Motor neuron (in vitro differentiated cells): ENCODE measurements around the gene INKA2. TPM values are rescaled to one million over a fixed set of nuclear protein-coding genes. Genes with fewer than 3 reads are reported as not detected.
A peak's percentile ranks its signal among the peaks of the same experiment; 100 is the strongest.
"Not testable (repeated sequence)": the region's sequence is repeated elsewhere in the genome, so short reads cannot be mapped to it uniquely, and the experiment has no call there.

Experiments used
- ATAC-seq, 8 experiments: fragments of 200-7000 bp; cut with Tn5 transposase; replicated peaks in 6 of 8; 2 replicates each; pipeline ENCODE4 v1.8.0; 2021; ENCODE audit warnings: mild to moderate bottlenecking in 8 of 8, moderate library complexity in 8 of 8
- H3K27ac ChIP-seq, 2 donors: fragments of 250-450 bp; sonication (Bioruptor Pico); 2 replicates each; pipeline ENCODE4 v1.9.0; 2021; ENCODE audit warnings: antibody characterized with exemption in 2 of 2, mild to moderate bottlenecking in 2 of 2, moderate library complexity in 1 of 2
- H3K4me1 ChIP-seq, 2 donors: fragments of 250-450 bp; sonication (Bioruptor Pico); replicated peaks in 1 of 2; 2 replicates each; pipeline ENCODE4 v1.6.1; 2021; ENCODE audit warnings: antibody characterized with exemption in 2 of 2, mild to moderate bottlenecking in 2 of 2, moderate library complexity in 1 of 2
- H3K4me3 ChIP-seq, 5 donors: fragments of 250-450 bp; sonication (Bioruptor Pico); 2 replicates each; pipeline ENCODE4 v1.9.0; 2021; ENCODE audit warnings: antibody characterized with exemption in 5 of 5, mild to moderate bottlenecking in 5 of 5, moderate library complexity in 4 of 5
- WGBS, 10 experiments: fragments of 450-650 bp; shearing (Covaris generic); methylation state at CpG; one replicate each; pipeline ENCODE4 v1.0.0; 2022; 5-methylcytosine and 5-hydroxymethylcytosine counted together
- in situ Hi-C, 9 experiments: fragments of 400-800 bp; cut with MboI; loops; one replicate each; pipeline ENCODE4 v1.15.0; 2021; ENCODE audit warnings: low sequenced_read_pairs in 9 of 9, low pct_unique_long_range_greater_than_20kb in 2 of 9; ENCODE audit not compliant: unreplicated experiment in 9 of 9
- total RNA-seq, 8 experiments: library from RNA; unstranded; fragments of 300-600 nt; gene quantifications; 2 replicates each; pipeline versions ENCODE4 v1.2.3 to v1.2.4, GENCODE V29; 2022

INKA2 gene
- total RNA-seq, 8 experiments from 2014 or later = 1.3 to 14.3 (median 4.7) TPM

DNA sequence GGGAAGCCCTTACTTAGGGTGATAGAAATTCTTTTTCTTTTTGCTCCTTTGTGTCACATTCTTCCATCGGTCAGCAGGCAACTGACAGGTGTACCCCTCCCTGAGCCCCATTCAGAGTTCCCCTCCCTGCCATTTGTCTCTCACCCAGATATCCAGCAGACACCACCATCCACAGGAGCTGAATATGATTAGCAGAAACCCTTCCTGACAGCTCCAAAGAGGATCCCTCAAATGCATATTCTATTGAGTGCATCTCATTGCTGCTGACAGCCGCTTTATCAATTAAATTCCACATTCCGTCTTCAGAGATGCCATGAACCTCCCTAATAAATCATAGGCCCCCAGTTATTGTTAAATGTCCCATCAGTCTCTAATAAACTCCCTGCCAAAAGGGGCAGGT is 10.4 kb upstream of the INKA2 start:
- Histone ChIP-seq H3K4me3 (no peak overlapping the region), H3K4me1 (peaks cover 41% of the 10 kb centered on the region in 2 donors), H3K27ac (peak overlapping the region; percentile 68 to 84)
- peak in 5 of 8 experiments; percentile 33 to 69 (median 51) for ATAC-seq
- in situ Hi-C loops = loop anchor here in 8 of 9 experiments (10.0 to 25.0 kb wide), 4 partner anchors 237 to 537 kb away; partner anchors contain the start of genes ADORA3 (in 4 of the 8), TMIGD3 (in 4 of the 8) and DENND2D (in 2 of the 8)
- WGBS, 10 experiments = 0 to 80% (median 24%) methylated on average over 1 to 3 of the region's 3 CpGs; no CpG with 5 or more reads in 2 of the 10 experiments

GRCh38 chr1:111747947-111748346 is 8.8 kb upstream of the INKA2 start:
- peak in 1 of 8 experiments; percentile 18 for ATAC-seq
- 33 to 72% (median 62%) methylated on average over 1 to 4 of the region's 4 CpGs; no CpG with 5 or more reads in 4 of the 10 experiments for WGBS, 10 experiments
- in situ Hi-C loops = loop anchor here in 2 of 9 experiments (25.0 kb wide), 2 partner anchors 236 to 261 kb away; partner anchors contain the start of genes ADORA3 (in 1 of the 2) and TMIGD3 (in 1 of the 2)
- Histone ChIP-seq H3K4me3 (no peak overlapping the region), H3K4me1 (peaks cover 35 to 36% of the 10 kb centered on the region in 2 donors), H3K27ac (peak overlapping the region; percentile 3 to 84)

GRCh38 chr1:111747282-111747734 is 8.1 kb upstream of the INKA2 start:
- peak in 3 of 8 experiments; percentile 94 to 96 (median 95) for ATAC-seq
- no peak overlapping the region for H3K4me3 ChIP-seq
- peaks cover 35 to 36% of the 10 kb centered on the region in 2 donors for H3K4me1 ChIP-seq
- 0 to 83% (median 48%) methylated on average over 1 to 3 of the region's 3 CpGs; no CpG with 5 or more reads in 4 of the 10 experiments for WGBS, 10 experiments
- in situ Hi-C loops = loop anchor here in 2 of 9 experiments (25.0 kb wide), 2 partner anchors 235 to 260 kb away; partner anchors contain the start of genes ADORA3 (in 1 of the 2) and TMIGD3 (in 1 of the 2)
- H3K27ac ChIP-seq = peak overlapping the region; percentile 10 to 84

DNA sequence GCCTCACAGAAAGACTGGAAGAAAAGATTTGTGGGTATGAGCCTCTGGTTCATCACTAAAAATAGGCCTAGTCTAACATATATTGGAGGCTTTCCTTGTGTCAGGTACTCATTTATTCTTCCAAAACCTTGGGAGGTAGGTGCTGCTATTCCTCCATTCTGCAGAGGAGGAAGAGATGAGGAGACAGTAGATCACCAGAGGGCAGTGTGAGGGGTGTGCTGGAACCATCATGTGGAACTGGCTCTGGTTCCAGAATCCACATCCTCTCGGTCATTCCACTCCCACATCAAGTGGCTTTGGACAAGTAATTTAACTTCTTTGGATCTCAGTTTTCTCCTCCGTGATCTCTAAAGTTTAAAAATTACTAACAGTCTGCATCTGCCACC is 7.4 kb upstream of the INKA2 start:
- H3K4me3 ChIP-seq = no peak overlapping the region
- in situ Hi-C loops = loop anchor here in 2 of 9 experiments (25.0 kb wide), 2 partner anchors 234 to 259 kb away; partner anchors contain the start of genes ADORA3 (in 1 of the 2) and TMIGD3 (in 1 of the 2)
- no peak for ATAC-seq
- 20 to 100% (median 89%) methylated on average over 1 to 2 of the region's 2 CpGs; no CpG with 5 or more reads in 4 of the 10 experiments for WGBS, 10 experiments
- no peak overlapping the region for H3K27ac ChIP-seq
- H3K4me1 ChIP-seq = peaks cover 35 to 36% of the 10 kb centered on the region in 2 donors

DNA sequence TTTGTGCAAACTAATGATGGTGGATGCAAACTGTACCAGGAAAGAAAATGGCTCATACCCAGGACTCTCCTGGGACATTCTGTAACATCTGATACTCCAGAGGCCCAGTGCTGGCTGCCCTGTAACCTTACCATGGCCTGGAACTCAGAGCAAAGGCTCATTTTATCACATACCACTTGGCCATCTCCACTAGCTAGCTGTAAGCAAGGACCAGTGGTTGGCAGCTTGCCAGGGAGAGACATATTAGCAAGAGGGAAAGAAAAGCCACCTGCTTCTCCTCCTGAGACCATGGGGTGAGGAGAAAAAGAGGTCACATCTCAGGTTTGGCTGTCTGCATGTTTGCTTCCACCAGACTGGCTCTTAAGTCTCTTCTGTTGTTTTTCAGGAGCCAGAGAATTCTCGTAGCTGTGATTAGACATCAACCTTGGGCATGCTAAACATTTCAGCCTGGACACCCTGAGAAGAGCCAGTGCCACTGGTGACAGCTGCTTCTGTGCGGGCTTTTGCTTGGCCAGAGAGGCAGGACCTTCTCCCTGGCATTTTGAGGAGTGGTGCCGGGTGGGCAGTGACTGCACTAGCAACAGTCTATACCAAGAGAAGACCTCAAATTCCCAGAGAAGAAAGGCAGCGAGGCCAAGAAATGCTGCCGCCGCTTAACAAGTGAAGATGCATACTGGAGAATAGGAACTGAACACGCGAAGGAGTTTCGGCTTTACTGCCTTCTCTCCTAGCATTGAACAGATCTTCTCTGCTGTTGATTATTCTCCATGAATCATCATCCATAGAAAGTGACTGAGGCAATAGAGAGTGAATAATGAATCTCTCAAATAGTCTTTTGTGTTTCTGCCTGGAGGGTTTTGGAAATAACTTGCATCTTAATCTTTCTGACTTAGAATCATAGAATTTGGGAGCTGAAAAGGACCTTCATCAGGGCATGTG is 6.7 kb upstream of the INKA2 start:
- WGBS, 10 experiments = 74 to 90% (median 84%) methylated on average over 2 to 9 of the region's 9 CpGs; no CpG with 5 or more reads in 1 of the 10 experiments
- peaks cover 35 to 41% of the 10 kb centered on the region in 2 donors for H3K4me1 ChIP-seq
- no peak overlapping the region for H3K27ac ChIP-seq
- H3K4me3 ChIP-seq = no peak overlapping the region
- in situ Hi-C loops = loop anchor here in 2 of 9 experiments (25.0 kb wide), 2 partner anchors 234 to 259 kb away; partner anchors contain the start of genes ADORA3 (in 1 of the 2) and TMIGD3 (in 1 of the 2)
- peak in 1 of 8 experiments; percentile 49 for ATAC-seq

DNA sequence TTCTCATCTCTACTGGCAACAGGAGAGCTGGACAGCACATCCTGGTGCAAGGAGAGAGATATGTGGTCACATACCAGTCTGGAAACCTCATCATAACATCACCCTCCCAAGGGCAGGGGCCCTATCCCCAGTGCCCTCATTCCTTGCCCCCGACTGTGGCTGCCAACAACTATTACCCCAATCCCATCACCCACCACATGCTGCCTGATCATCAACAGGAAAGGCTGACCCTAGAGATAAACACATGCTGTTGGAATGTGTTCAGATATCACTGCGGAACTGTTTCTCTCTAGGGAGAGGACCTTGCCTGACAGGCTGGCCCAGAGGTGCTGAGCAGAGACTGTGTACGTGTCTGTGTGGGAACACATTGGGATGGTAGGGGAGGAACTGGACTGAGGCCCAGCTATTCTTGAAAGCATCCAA is 4.5 kb upstream of the INKA2 start:
- in situ Hi-C loops = loop anchor here in 2 of 9 experiments (25.0 kb wide), 2 partner anchors 231 to 256 kb away; partner anchors contain the start of genes ADORA3 (in 1 of the 2) and TMIGD3 (in 1 of the 2)
- Histone ChIP-seq H3K27ac (no peak overlapping the region), H3K4me1 (peaks cover 14 to 21% of the 10 kb centered on the region in 2 donors), H3K4me3 (no peak overlapping the region)
- WGBS, 10 experiments = 0 to 100% (median 94%) methylated on average over 1 to 2 of the region's 3 CpGs; no CpG with 5 or more reads in 3 of the 10 experiments
- ATAC-seq = no peak

DNA sequence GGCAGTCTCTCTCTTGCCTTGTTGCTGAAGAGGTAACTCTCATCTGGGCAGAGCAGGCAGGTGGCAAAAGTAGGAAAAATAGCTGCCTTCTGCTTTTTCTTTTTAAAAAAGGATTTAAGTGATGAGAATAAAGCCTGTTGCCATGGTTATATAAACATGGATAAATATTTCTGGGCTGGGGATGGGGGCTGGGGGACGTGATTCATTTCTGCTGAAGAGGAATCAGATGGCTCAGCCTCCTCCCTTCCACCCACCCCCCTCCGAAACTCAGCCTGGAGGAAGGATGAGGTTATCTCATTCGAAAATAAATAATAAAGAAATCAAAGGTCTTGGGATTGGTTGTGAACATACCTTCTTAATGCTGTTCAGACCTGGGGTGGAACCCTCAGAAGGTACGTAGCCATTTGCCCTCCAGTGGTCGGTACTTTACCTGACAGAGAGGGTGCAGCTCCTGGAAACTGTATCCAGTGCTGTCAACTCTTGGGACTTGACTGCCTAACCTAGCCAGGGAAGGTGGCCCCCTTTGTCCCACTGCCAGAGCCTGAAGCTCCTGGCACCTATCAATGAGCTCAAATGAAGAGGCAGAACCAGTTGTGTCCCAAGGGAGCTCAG is 3.8 kb upstream of the INKA2 start:
- Histone ChIP-seq H3K4me1 (peaks cover 10 to 18% of the 10 kb centered on the region in 2 donors), H3K27ac (no peak overlapping the region), H3K4me3 (no peak overlapping the region)
- WGBS, 10 experiments = 42 to 93% (median 67%) methylated on average over 2 to 5 of the region's 5 CpGs; no CpG with 5 or more reads in 2 of the 10 experiments
- in situ Hi-C loops = loop anchor here in 2 of 9 experiments (25.0 kb wide), 2 partner anchors 231 to 256 kb away; partner anchors contain the start of genes ADORA3 (in 1 of the 2) and TMIGD3 (in 1 of the 2)
- no peak for ATAC-seq

DNA sequence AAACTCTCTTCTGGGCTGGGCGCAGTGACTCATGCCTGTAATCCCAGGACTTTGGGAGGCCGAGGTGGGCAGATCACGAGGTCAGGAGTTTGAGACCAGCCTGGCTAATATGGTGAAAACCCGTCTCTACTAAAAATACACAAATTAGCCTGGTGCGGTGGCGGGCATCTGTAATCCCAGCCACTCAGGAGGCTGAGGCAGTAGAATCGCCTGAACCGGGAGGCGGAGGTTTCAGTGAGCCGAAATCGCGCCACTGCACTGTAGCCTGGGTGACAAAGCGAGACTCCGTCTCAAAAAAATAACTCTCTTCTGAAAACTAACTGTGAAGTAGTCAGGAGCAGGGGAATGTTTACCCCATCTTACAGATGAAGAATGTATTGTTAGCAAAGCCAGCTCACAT is 3.1 kb upstream of the INKA2 start:
- H3K4me1 ChIP-seq = peaks cover 10 to 18% of the 10 kb centered on the region in 2 donors
- ATAC-seq, H3K4me3 ChIP-seq, H3K27ac ChIP-seq: not testable (repeated sequence)
- WGBS, 10 experiments = 80 to 100% (median 95%) methylated on average over 1 to 14 of the region's 14 CpGs; no CpG with 5 or more reads in 1 of the 10 experiments
- in situ Hi-C loops = loop anchor here in 2 of 9 experiments (25.0 kb wide), 2 partner anchors 230 to 255 kb away; partner anchors contain the start of genes ADORA3 (in 1 of the 2) and TMIGD3 (in 1 of the 2)

GRCh38 chr1:111739925-111740765 is 950 bp upstream of the INKA2 start:
- Histone ChIP-seq H3K4me3 (peak overlapping the region; percentile 46 to 53 (median 46)), H3K4me1 (peaks cover 27 to 29% of the 10 kb centered on the region in 2 donors), H3K27ac (peak overlapping the region; percentile 78 to 84)
- ATAC-seq = peak; percentile 17 to 49 (median 37)
- in situ Hi-C loops = loop anchor here in 2 of 9 experiments (25.0 kb wide), 2 partner anchors 228 to 253 kb away; partner anchors contain the start of genes ADORA3 (in 1 of the 2) and TMIGD3 (in 1 of the 2)
- WGBS, 10 experiments = 0 to 10% (median 4%) methylated on average over 1 to 18 of the region's 63 CpGs; no CpG with 5 or more reads in 3 of the 10 experiments

DNA sequence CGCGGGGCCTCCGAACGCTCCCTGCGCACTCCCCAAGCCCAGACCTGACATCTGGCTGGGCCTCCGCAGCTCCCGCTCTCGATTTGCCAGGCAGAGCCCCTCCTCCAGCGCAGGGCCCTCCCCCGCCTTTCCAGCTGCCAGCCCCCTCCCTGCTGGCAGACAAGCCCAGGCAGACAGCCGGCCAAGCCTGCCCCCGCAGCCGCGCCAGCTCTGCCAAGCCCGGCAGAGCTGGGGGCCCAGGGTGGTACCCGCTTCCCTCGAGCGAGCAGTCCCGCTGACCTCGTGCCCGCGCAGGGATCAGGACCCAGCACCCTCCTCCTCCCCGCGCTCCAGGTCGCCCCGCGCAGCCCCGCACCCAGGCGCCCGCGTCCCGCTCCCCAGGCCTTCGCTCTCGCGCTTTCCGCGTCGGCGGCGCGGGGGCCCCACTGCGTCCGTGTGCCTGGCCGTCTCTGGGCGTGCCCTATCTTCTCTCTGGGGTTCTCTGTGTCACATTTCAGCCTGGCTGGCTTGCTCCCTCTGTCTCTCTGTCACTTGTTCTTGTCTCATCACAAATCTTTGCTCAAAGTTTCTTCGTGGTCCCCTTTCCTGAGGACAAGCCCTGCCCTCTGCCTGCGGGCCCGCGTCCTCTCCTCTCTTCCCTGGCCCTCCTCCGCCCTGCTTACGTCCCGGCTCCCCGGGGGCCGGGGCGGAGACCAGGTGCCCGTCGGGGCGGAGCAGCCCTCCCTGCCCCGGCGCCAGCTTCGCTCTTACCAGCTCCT is 580 bp downstream of the INKA2 start:
- Histone ChIP-seq H3K4me1 (peaks cover 32 to 33% of the 10 kb centered on the region in 2 donors), H3K4me3 (peak overlapping the region; percentile 46 to 53 (median 46)), H3K27ac (peak overlapping the region; percentile 21 to 78)
- in situ Hi-C loops = loop anchor here in 2 of 9 experiments (25.0 kb wide), 2 partner anchors 226 to 251 kb away; partner anchors contain the start of genes ADORA3 (in 1 of the 2) and TMIGD3 (in 1 of the 2)
- peak; percentile 15 to 67 (median 28) for ATAC-seq
- WGBS, 10 experiments = 0 to 1% (median 0%) methylated on average over 1 to 27 of the region's 61 CpGs; no CpG with 5 or more reads in 4 of the 10 experiments
